Tibial artery (tissue), 4 donors: ENCODE data around the gene CERK.

Experiments
- DNase-seq, 2 donors: peaks; one replicate each; pipeline ENCODE4 v3.0.0-alpha.2; 2019
- H3K27ac ChIP-seq, 2 donors: fragments of 200-600 bp; sonication (generic) in 1 of 2; 1 replicate in 1 of 2; 2 replicates in 1 of 2; pipeline ENCODE4 v1.5.1; 2018 to 2019; ENCODE audit warnings: mild to moderate bottlenecking in 1 of 2
- H3K27me3 ChIP-seq, 2 donors: fragments of 200-600 bp; sonication (generic) in 1 of 2; one replicate each; pipeline versions ENCODE4 v1.5.1 to v1.6.0; 2016 to 2019
- H3K36me3 ChIP-seq, 3 donors: fragments of 200-600 bp; sonication (generic) in 2 of 3; one replicate each; pipeline ENCODE4 v1.5.1; 2016 to 2019; ENCODE audit warnings: mild to moderate bottlenecking in 2 of 3
- H3K4me1 ChIP-seq, 4 donors: fragments of 200-600 bp; sonication (generic) in 2 of 4; 1 replicate in 3 of 4; 2 replicates in 1 of 4; pipeline ENCODE4 v1.5.1; 2016 to 2019
- H3K4me3 ChIP-seq, 2 donors: fragments of 200-600 bp; sonication (generic) in 1 of 2; 1 replicate in 1 of 2; 2 replicates in 1 of 2; pipeline ENCODE4 v1.5.1; 2018 to 2019; ENCODE audit warnings: mild to moderate bottlenecking in 2 of 2
- H3K9me3 ChIP-seq, 3 donors: fragments of 200-600 bp; sonication (generic) in 1 of 3; one replicate each; pipeline ENCODE4 v1.5.1; 2016 to 2019
- intact Hi-C: fragments of 100-400 bp; cut with DNase I; formaldehyde crosslinking; loops from one replicate; pipeline ENCODE4 v1.15.0; 2023; ENCODE audit warnings: low total_unique reads
- TF ChIP-seq, protein P1 (sequence below), 2 experiments: fragments of 200-600 bp in 1 of 2; fragments of 450-650 bp in 1 of 2; IDR thresholded peaks; one replicate each; pipeline ENCODE4 v1.5.1; 2017 to 2019; ENCODE audit warnings: antibody characterized with exemption in 2 of 2, mild to moderate bottlenecking in 1 of 2, moderate library complexity in 1 of 2

CERK gene

GRCh38 chr22:46774253-46774979 is 36.4 kb upstream of the CERK start:
- Histone ChIP-seq H3K9me3 (no peaks in the 10 kb centered on the region), H3K4me1 (peaks cover 0 to 43% (median 15%) of the 10 kb centered on the region in 4 donors), H3K36me3 (peaks cover 0 to 5% (median 0%) of the 10 kb centered on the region in 3 donors), H3K27me3 (no peaks in the 10 kb centered on the region), H3K4me3 (no peak overlapping the region), H3K27ac (no peak overlapping the region)
- TF ChIP-seq, protein P1, sequence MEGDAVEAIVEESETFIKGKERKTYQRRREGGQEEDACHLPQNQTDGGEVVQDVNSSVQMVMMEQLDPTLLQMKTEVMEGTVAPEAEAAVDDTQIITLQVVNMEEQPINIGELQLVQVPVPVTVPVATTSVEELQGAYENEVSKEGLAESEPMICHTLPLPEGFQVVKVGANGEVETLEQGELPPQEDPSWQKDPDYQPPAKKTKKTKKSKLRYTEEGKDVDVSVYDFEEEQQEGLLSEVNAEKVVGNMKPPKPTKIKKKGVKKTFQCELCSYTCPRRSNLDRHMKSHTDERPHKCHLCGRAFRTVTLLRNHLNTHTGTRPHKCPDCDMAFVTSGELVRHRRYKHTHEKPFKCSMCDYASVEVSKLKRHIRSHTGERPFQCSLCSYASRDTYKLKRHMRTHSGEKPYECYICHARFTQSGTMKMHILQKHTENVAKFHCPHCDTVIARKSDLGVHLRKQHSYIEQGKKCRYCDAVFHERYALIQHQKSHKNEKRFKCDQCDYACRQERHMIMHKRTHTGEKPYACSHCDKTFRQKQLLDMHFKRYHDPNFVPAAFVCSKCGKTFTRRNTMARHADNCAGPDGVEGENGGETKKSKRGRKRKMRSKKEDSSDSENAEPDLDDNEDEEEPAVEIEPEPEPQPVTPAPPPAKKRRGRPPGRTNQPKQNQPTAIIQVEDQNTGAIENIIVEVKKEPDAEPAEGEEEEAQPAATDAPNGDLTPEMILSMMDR (IDR thresholded peaks at IDR 0.05) = no peak
- intact Hi-C loops = no loop called here
- peak; percentile 54 to 80 for DNase-seq

- intact Hi-C loops = no loop called here
- peaks cover 0 to 56% (median 17%) of the 10 kb centered on the region in 4 donors for H3K4me1 ChIP-seq
- no peak overlapping the region for H3K27ac ChIP-seq
These were observed 35.0 kb upstream of the CERK start for GRCh38 chr22:46773076-46773475.

DNA sequence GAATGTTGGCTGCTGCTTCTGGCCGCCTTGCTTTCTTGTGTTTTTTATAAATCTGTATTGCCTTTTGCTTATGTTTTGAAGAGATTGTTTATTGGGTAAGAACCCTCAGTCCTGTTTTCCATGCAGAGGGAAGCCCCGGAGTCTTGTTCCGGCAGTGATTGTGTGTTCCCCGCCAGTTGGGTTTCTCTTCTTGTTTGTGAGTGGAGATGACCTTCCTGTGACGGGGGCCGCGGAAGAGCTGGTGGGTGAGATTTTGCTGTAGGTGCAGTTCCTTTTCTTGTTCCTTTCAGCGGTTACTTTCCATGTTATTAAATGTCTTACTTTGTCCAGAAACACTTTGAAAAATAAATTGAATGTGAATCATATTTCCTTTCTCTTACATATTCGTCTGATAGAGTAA is 32.7 kb upstream of the CERK start:
- peak overlapping the region in 1 of 2 donors; percentile 28 for H3K27ac ChIP-seq
- peaks cover 0 to 65% (median 18%) of the 10 kb centered on the region in 4 donors for H3K4me1 ChIP-seq
- H3K36me3 ChIP-seq = peaks cover 0 to 5% (median 0%) of the 10 kb centered on the region in 3 donors
- TF ChIP-seq, protein P1 (IDR thresholded peaks at IDR 0.05) = no peak
- H3K4me3 ChIP-seq = no peak overlapping the region
- H3K27me3 ChIP-seq = no peaks in the 10 kb centered on the region
- intact Hi-C loops = no loop called here
- H3K9me3 ChIP-seq = no peaks in the 10 kb centered on the region
- peak in 1 of 2 donors; percentile 60 for DNase-seq

More at GRCh38 chr22:46773076-46773475, 35.0 kb upstream of the CERK start:
- Histone ChIP-seq H3K27me3 (no peaks in the 10 kb centered on the region), H3K9me3 (no peaks in the 10 kb centered on the region), H3K36me3 (peaks cover 0 to 5% (median 0%) of the 10 kb centered on the region in 3 donors), H3K4me3 (no peak overlapping the region)
- no peak for DNase-seq
- TF ChIP-seq, protein P1 (IDR thresholded peaks at IDR 0.05) = no peak

GRCh38 chr22:46770151-46770641 is 32.1 kb upstream of the CERK start:
- Histone ChIP-seq H3K27ac (peak overlapping the region in 1 of 2 donors; percentile 28), H3K4me3 (no peak overlapping the region), H3K4me1 (peaks cover 0 to 60% (median 19%) of the 10 kb centered on the region in 4 donors), H3K27me3 (no peaks in the 10 kb centered on the region), H3K9me3 (no peaks in the 10 kb centered on the region), H3K36me3 (peaks cover 0 to 5% (median 0%) of the 10 kb centered on the region in 3 donors)
- no peak for DNase-seq
- intact Hi-C loops = no loop called here
- TF ChIP-seq, protein P1 (IDR thresholded peaks at IDR 0.05) = no peak

DNA sequence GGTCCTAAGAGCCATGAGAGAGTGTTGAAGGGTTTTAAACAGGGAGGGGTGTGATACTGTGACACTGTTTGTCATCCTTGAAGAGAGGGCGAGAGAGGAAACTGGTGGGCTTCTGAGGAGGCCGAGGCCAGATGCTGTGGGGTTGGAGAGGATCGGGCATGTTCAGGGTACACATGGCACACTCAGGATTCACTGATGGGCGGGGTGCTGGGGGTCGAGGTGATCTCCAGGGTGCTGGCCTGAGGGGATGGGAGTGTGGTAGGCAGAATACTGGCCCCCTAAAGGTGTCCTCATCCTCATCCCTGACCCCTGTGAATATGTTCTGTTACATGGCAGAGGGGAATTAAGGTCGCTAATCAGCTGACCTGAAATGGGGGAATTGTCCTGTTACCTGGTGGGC is 31.7 kb upstream of the CERK start:
- peaks cover 0 to 5% (median 0%) of the 10 kb centered on the region in 3 donors for H3K36me3 ChIP-seq
- H3K4me3 ChIP-seq = no peak overlapping the region
- peak overlapping the region in 1 of 2 donors; percentile 18 for H3K27ac ChIP-seq
- intact Hi-C loops = no loop called here
- TF ChIP-seq, protein P1 (IDR thresholded peaks at IDR 0.05) = no peak
- H3K27me3 ChIP-seq = no peaks in the 10 kb centered on the region
- DNase-seq = no peak
- no peaks in the 10 kb centered on the region for H3K9me3 ChIP-seq
- peaks cover 0 to 60% (median 20%) of the 10 kb centered on the region in 4 donors for H3K4me1 ChIP-seq
